Cardiac septum (tissue), 1 donor: ENCODE data around the gene CNTF. TPM values are rescaled to one million over a fixed set of nuclear protein-coding genes. Genes with fewer than 3 reads are reported as not detected.

Source experiments
- total RNA-seq: library from RNA; stranded (reverse); fragmentation: NEBNext Ultra II Directional; extraction: Animal tissue kit (Norgen Biotek cat#: 25700); gene quantifications from one replicate; pipeline ENCODE4 v1.2.1, GENCODE V29; 2021
- donor health status: DM: no; HTN: no; CAD: no.

The CNTF gene
- total RNA-seq, 1 donor from 2014 or later = 1.3 TPM

Other genes with a start within 250 kb of the CNTF start
- not detected for gene OR5B3, start 215.8 kb upstream of the CNTF start, total RNA-seq
- not detected for gene OR5B2, start 194.5 kb upstream of the CNTF start, total RNA-seq
- gene OR5B12, start 180.4 kb upstream of the CNTF start, total RNA-seq = not detected
- gene OR5B21, start 114.6 kb upstream of the CNTF start, total RNA-seq = not detected
- gene LPXN, start 46.8 kb upstream of the CNTF start, total RNA-seq = 4.4 TPM
- 63.1 TPM for gene ZFP91, start 43.6 kb upstream of the CNTF start, total RNA-seq
- gene GLYAT, start 109.3 kb downstream of the CNTF start, total RNA-seq = 0.22 TPM
- 0.27 TPM for gene GLYATL2, start 222.0 kb downstream of the CNTF start, total RNA-seq